HepG2 (cell line): ENCODE results near the gene BPHL. TPM values are rescaled to one million over a fixed set of nuclear protein-coding genes. Genes with fewer than 3 reads are reported as not detected.
A peak's percentile ranks its signal among the peaks of the same experiment; 100 is the strongest.

Experiments
- DR1 ChIP-seq: sonication (generic); formaldehyde crosslinking; IDR thresholded peaks from 2 replicates; pipeline ENCODE4 v1.8.0; 2021; ENCODE audit warnings: mild to moderate bottlenecking, missing genetic modification reagents, inconsistent platforms
- GATAD2A ChIP-seq: IDR thresholded peaks from 2 replicates; pipeline ENCODE4 v1.6.1; 2016
- KDM6A ChIP-seq: IDR thresholded peaks from 2 replicates; pipeline ENCODE4 v1.6.1; 2016; ENCODE audit warnings: low read depth
- MTA3 ChIP-seq: sonication (generic); formaldehyde crosslinking; IDR thresholded peaks from 2 replicates; pipeline ENCODE4 v1.4.0; 2020; ENCODE audit warnings: missing genetic modification reagents
- MTF1 ChIP-seq: sonication (generic); formaldehyde crosslinking; IDR thresholded peaks from 2 replicates; pipeline ENCODE4 v1.5.0; 2020; ENCODE audit warnings: missing genetic modification reagents
- MTF2 ChIP-seq: sonication (generic); formaldehyde crosslinking; IDR thresholded peaks from 2 replicates; pipeline ENCODE4 v1.5.0; 2020; ENCODE audit warnings: missing genetic modification reagents, borderline replicate concordance
- NPAS2 ChIP-seq: sonication (generic); formaldehyde crosslinking; IDR thresholded peaks from 2 replicates; pipeline ENCODE4 v1.8.0; 2022; ENCODE audit warnings: mild to moderate bottlenecking, missing genetic modification reagents, borderline replicate concordance
- NR2F2 ChIP-seq: IDR thresholded peaks from 2 replicates; pipeline ENCODE4 v1.6.1; 2012; ENCODE audit warnings: low read depth, inconsistent platforms, borderline replicate concordance
- RAD51 ChIP-seq: fragments of 450-650 bp; IDR thresholded peaks from 2 replicates; pipeline ENCODE4 v1.6.1; 2016; ENCODE audit warnings: borderline replicate concordance
- SRSF1 ChIP-seq: fragments of 200-400 bp; formaldehyde crosslinking; optimal IDR thresholded peaks from 2 replicates; pipeline ENCODE3; 2017; ENCODE audit warnings: mild to moderate bottlenecking, low read depth, low read length, moderate library complexity
- ZC3H13 ChIP-seq: sonication (generic); formaldehyde crosslinking; IDR thresholded peaks from 2 replicates; pipeline ENCODE4 v1.8.1; 2023; ENCODE audit warnings: mild to moderate bottlenecking, missing genetic modification reagents, moderate library complexity
- ZNF350 ChIP-seq: sonication (generic); formaldehyde crosslinking; IDR thresholded peaks from 2 replicates; pipeline ENCODE4 v1.4.0; 2020; ENCODE audit warnings: mild to moderate bottlenecking, low read depth, missing genetic modification reagents, borderline replicate concordance
- ZNF510 ChIP-seq: sonication (generic); formaldehyde crosslinking; IDR thresholded peaks from 2 replicates; pipeline ENCODE4 v1.4.0; 2020; ENCODE audit warnings: low read depth, mild to moderate bottlenecking, missing genetic modification reagents
- ZNF605 ChIP-seq: sonication (generic); formaldehyde crosslinking; IDR thresholded peaks from 2 replicates; pipeline ENCODE4 v1.8.0; 2022; ENCODE audit warnings: mild to moderate bottlenecking, missing genetic modification reagents
- ZNF674 ChIP-seq: sonication (generic); formaldehyde crosslinking; IDR thresholded peaks from 2 replicates; pipeline ENCODE4 v1.5.0; 2020; ENCODE audit warnings: low read depth, mild to moderate bottlenecking, missing genetic modification reagents
- ZNF761 ChIP-seq: sonication (generic); formaldehyde crosslinking; conservative IDR thresholded peaks from 2 replicates; pipeline ENCODE4 v1.4.0; 2020; ENCODE audit warnings: mild to moderate bottlenecking, missing genetic modification reagents
- polyA plus RNA-seq, 8 experiments: library from polyadenylated mRNA; depleted of rRNA in 3 of 8; stranded (reverse) in 7 of 8; unstranded in 1 of 8; fragments of >200 nt; fragmentation: Illumina TruSeq in 4 of 8; extraction: Trizol in 4 of 8; gene quantifications; 2 replicates each; pipeline versions ENCODE4 v1.2.1 to v1.2.3, GENCODE V29; 2011 to 2016; ENCODE audit warnings: low read depth in 4 of 8, missing spikeins in 1 of 8, mixed read lengths in 1 of 8; ENCODE audit not compliant: insufficient read depth in 1 of 8
- total RNA-seq, 5 experiments: library from RNA; depleted of rRNA; stranded (reverse); fragments of >200 nt; fragmentation: Illumina TruSeq; extraction: Trizol; gene quantifications; 2 replicates each; pipeline ENCODE4 v1.2.3, GENCODE V29; 2016; ENCODE audit warnings: low read depth in 1 of 5
- TF ChIP-seq, protein P1 (sequence below): sonication (generic); formaldehyde crosslinking; IDR thresholded peaks from 2 replicates; pipeline ENCODE4 v1.5.0; 2020; ENCODE audit warnings: mild to moderate bottlenecking, low read depth, missing genetic modification reagents, borderline replicate concordance
- TF ChIP-seq, protein P2 (sequence below): sonication (generic); formaldehyde crosslinking; IDR thresholded peaks from 2 replicates; pipeline ENCODE4 v1.4.0; 2020; ENCODE audit warnings: missing genetic modification reagents
- TF ChIP-seq, protein P3 (sequence below): IDR thresholded peaks from 2 replicates; pipeline ENCODE4 v1.6.1; 2016; ENCODE audit warnings: missing biosample characterization, missing genetic modification reagents, low read depth
- TF ChIP-seq, protein P4 (sequence below): sonication (generic); formaldehyde crosslinking; IDR thresholded peaks from 2 replicates; pipeline ENCODE4 v1.8.1; 2023; ENCODE audit warnings: missing genetic modification reagents, mild to moderate bottlenecking, borderline replicate concordance
- TF ChIP-seq, protein P5 (sequence below): sonication (generic); formaldehyde crosslinking; IDR thresholded peaks from 2 replicates; pipeline ENCODE4 v1.4.0; 2020; ENCODE audit warnings: low read depth, missing genetic modification reagents

Gene BPHL
- total and polyA plus RNA-seq, 2 of the 13 experiments (the other 11 are each of a cell fraction or from before 2014, with no cell fraction given), result 37.8 to 39.5 TPM

DNA sequence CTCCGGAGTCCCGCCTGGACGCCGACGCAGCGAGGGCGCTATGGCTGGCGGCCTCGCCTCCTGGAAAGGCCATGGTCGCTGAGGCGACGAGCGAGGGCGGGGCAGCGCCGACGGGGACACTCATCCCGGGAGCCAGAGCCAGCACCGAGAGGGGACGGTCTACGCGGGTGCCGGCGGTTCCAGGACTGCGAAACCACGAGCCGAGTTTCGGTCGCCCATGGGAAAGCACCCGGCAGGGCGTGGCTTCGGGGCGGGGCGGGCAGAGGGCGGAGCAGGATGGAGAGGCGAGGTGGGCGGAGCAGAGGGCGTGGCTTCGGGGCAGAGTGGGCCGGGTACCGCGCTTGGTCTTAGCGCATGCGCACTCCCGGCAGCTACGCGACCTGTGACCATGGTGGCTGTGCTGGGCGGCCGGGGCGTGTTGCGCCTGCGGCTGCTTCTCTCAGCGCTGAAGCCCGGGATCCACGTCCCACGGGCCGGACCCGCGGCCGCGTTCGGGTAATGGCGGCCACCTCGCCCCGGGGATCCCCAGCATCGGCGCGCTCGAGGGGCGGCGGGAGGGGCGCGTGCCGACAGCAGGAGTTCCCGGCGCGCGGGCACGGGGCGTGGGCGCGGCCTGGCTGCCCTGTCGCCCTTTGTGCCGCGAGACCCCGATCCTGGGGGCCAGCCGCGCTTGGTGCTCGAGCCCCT is at the start of gene BPHL (continued):
- TF ChIP-seq NPAS2 (CRISPR knock-in tag) (no peak), ZNF674 (CRISPR knock-in tag) (peak; percentile 95), KDM6A (no peak; the same call in 1 of the 2 replicates), NR2F2 (no peak; the same call in 1 of the 2 replicates), ZNF605 (CRISPR knock-in tag) (peak; percentile 92), SRSF1 (peak; percentile 54), MTF2 (CRISPR knock-in tag) (peak; percentile 83; the same call in 1 of the 2 replicates), MTF1 (no peak), GATAD2A (CRISPR knock-in tag) (peak; percentile 77), ZNF761 (CRISPR knock-in tag) (peak; percentile 97), MTA3 (CRISPR knock-in tag) (no peak), ZNF350 (CRISPR knock-in tag) (peak; percentile 97), ZNF510 (CRISPR knock-in tag) (peak; percentile 77), DR1 (CRISPR knock-in tag) (peak; percentile 86), ZC3H13 (CRISPR knock-in tag) (peak; percentile 93), RAD51 (no peak)
- TF ChIP-seq, protein P1, sequence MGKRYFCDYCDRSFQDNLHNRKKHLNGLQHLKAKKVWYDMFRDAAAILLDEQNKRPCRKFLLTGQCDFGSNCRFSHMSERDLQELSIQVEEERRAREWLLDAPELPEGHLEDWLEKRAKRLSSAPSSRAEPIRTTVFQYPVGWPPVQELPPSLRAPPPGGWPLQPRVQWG, result no peak; the same call in 1 of the 2 replicates
- TF ChIP-seq, protein P2, sequence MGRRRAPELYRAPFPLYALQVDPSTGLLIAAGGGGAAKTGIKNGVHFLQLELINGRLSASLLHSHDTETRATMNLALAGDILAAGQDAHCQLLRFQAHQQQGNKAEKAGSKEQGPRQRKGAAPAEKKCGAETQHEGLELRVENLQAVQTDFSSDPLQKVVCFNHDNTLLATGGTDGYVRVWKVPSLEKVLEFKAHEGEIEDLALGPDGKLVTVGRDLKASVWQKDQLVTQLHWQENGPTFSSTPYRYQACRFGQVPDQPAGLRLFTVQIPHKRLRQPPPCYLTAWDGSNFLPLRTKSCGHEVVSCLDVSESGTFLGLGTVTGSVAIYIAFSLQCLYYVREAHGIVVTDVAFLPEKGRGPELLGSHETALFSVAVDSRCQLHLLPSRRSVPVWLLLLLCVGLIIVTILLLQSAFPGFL, result peak; percentile 87; the same call in 1 of the 2 replicates
- TF ChIP-seq, protein P3, sequence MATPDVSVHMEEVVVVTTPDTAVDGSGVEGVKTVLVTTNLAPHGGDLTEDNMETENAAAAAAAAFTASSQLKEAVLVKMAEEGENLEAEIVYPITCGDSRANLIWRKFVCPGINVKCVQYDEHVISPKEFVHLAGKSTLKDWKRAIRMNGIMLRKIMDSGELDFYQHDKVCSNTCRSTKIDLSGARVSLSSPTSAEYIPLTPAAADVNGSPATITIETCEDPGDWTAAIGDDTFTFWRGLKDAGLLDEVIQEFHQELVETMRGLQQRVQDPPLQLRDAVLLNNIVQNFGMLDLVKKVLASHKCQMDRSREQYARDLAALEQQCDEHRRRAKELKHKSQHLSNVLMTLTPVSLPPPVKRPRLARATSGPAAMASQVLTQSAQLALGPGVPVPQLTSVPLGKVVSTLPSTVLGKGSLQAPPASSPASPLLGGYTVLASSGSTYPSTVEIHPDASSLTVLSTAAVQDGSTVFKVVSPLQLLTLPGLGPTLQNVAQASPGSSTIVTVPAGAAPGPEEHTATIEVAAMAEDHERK, result peak; percentile 62; the same call in 1 of the 2 replicates
- TF ChIP-seq, protein P4, sequence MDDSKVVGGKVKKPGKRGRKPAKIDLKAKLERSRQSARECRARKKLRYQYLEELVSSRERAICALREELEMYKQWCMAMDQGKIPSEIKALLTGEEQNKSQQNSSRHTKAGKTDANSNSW (CRISPR knock-in tag), result peak; percentile 97
- TF ChIP-seq, protein P5, sequence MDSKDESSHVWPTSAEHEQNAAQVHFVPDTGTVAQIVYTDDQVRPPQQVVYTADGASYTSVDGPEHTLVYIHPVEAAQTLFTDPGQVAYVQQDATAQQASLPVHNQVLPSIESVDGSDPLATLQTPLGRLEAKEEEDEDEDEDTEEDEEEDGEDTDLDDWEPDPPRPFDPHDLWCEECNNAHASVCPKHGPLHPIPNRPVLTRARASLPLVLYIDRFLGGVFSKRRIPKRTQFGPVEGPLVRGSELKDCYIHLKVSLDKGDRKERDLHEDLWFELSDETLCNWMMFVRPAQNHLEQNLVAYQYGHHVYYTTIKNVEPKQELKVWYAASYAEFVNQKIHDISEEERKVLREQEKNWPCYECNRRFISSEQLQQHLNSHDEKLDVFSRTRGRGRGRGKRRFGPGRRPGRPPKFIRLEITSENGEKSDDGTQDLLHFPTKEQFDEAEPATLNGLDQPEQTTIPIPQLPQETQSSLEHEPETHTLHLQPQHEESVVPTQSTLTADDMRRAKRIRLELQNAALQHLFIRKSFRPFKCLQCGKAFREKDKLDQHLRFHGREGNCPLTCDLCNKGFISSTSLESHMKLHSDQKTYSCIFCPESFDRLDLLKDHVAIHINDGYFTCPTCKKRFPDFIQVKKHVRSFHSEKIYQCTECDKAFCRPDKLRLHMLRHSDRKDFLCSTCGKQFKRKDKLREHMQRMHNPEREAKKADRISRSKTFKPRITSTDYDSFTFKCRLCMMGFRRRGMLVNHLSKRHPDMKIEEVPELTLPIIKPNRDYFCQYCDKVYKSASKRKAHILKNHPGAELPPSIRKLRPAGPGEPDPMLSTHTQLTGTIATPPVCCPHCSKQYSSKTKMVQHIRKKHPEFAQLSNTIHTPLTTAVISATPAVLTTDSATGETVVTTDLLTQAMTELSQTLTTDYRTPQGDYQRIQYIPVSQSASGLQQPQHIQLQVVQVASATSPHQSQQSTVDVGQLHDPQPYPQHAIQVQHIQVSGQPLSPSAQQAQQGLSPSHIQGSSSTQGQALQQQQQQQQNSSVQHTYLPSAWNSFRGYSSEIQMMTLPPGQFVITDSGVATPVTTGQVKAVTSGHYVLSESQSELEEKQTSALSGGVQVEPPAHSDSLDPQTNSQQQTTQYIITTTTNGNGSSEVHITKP (CRISPR knock-in tag), result 0 out of 2 replicates have a peak, but pooled peaks have one; percentile 18
